Stimulated activated CD4-positive, alpha-beta T cell treated with anti-CD3 and anti-CD28 coated beads, Interleukin-1b, Interleukin-23, amount 100 ng/mL, for 4 hours (primary cell): Measurements from ENCODE around the gene TAAR5.
"Not testable (repeated sequence)": the region's sequence is repeated elsewhere in the genome, so short reads cannot be mapped to it uniquely, and the experiment has no call there.

Source experiments
- DNase-seq, 2 donors: peaks; one replicate each; pipeline ENCODE4 v3.0.0-alpha.2; 2020; ENCODE audit warnings: low read depth in 2 of 2

The TAAR5 gene

DNA sequence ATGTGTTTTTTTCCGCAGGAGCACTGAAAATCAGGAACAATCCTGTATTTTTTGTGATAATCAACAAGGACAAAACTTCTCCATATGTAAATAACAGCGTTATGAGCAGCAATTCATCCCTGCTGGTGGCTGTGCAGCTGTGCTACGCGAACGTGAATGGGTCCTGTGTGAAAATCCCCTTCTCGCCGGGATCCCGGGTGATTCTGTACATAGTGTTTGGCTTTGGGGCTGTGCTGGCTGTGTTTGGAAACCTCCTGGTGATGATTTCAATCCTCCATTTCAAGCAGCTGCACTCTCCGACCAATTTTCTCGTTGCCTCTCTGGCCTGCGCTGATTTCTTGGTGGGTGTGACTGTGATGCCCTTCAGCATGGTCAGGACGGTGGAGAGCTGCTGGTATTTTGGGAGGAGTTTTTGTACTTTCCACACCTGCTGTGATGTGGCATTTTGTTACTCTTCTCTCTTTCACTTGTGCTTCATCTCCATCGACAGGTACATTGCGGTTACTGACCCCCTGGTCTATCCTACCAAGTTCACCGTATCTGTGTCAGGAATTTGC, 19.2 kb downstream of the TAAR5 start, which contains the start of gene TAAR6:
TAAR6 (plus strand) TSS at position 102 of the 557 bp plus-strand sequence; CDS start at position 102, 0 bp downstream.
- no peak for DNase-seq

- DNase-seq, result no peak
Measured at GRCh38 chr6:132569170-132569569, 20.4 kb downstream of the TAAR5 start.

DNA sequence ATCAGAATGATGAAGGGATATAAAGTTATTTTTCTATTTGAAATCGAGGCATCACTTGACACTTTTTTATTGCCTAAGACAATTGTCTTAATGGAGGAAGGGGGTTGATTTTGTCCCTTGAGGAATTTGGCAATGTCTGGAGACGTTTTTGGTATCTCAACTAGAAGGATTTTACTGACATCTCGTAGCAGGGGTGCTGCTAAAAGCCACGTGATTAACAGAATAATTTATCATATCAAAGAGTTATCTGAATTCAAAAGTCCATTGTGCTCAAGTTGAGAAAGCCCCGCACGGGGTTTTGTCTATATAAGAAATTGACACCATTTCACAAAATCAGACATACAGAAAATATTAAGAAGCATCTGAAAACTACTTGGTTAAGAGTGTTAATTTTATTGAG, 20.9 kb downstream of the TAAR5 start:
- no peak for DNase-seq

GRCh38 chr6:132567566-132567965, 22.0 kb downstream of the TAAR5 start:
- DNase-seq, result no peak

- no peak for DNase-seq
Measured at GRCh38 chr6:132566404-132566803, 23.1 kb downstream of the TAAR5 start.

DNA sequence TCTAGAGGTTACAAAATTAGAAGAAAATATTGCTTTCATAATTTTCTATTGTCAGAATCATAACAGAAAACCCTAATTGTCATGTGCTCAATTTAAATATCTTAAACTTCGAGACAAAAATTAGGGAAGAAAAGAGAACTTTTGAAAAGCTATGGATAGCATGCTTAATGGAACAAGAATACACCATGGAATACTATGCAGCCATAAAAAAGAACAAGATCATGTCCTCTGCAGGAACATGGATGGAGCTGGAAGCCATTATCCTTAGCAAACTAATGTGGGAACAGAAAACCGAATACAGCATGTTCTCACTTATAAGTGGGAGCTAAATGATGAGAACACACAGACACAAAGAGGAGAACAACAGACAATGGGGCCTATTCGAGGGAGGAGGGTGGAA, 29.5 kb downstream of the TAAR5 start:
- not testable (repeated sequence) for DNase-seq

GRCh38 chr6:132552372-132552771, 37.2 kb downstream of the TAAR5 start, which contains the start of gene TAAR8:
Gene TAAR8 (plus strand): TSS chr6:132552672. CDS start chr6:132552693, 21 bp downstream.
- no peak for DNase-seq

GRCh38 chr6:132551214-132551613, 38.3 kb downstream of the TAAR5 start:
- no peak for DNase-seq

DNA sequence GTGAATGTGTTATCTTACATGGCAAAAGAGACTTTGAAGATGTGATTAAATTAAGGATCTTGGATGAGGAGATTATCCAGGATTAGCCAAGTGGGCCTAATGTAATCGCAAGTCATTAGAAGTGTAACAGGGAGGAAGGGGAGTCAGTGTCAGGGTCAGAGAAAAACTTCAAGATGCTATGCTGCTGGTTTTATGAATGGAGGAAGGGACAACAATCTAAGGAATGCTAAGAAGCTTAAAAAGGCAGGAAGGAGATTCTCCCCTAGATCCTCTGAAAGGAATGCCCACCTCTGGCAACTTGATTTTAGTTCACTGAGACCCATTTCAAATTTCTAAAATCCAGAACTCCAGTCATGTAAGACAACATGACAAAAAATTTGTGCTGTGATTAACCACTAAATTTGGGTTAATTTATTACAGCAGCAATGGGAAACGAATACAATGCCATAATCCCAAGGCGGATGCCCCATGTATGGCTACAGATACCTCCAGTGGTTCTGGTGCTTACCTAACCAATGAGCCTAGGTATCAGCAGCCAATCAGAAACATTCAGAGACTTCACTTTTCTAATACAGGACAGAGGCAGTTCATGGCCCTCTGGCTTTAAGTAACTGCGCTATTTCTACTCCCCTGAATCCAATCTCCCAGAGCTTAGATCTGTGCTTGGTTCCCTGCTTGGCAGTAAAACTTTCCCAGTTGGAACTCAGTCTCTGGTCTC, 40.6 kb downstream of the TAAR5 start:
- DNase-seq, result no peak

DNA sequence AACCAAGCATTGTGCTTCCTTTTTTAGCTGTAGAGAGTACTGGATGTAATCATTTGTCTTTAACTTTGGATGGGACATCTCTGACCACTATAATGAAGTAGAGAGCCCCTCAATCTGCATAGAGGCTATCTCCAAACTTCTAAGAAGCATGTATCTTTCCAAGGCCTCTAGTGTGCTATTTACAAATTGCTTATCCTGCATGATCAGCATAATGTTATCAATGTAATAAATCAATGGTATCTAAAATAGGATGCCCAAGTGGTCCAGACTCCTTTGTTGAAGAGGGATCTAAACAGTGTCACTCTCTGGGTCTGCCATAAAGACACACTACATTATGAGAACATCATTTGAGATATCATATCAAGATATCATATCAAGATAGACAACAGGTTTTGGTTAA, 44.7 kb downstream of the TAAR5 start:
- no peak for DNase-seq
